CD14-positive monocyte (primary cell): ENCODE data around the gene COX10. TPM values are rescaled to one million over a fixed set of nuclear protein-coding genes. Genes with fewer than 3 reads are reported as not detected.
"Not testable (repeated sequence)": the region's sequence is repeated elsewhere in the genome, so short reads cannot be mapped to it uniquely, and the experiment has no call there.

Experiments used
- DNase-seq, 3 donors: peaks; one replicate each; pipeline ENCODE4 v3.0.0-alpha.2; 2011 to 2022
- H2AFZ ChIP-seq: 2 replicates; pipeline ENCODE4 v1.6.0; 2012; ENCODE audit warnings: mild to moderate bottlenecking, low read depth, low read length, inconsistent platforms; ENCODE audit not compliant: insufficient read depth, poor library complexity, severe bottlenecking
- H3K27ac ChIP-seq, 2 donors: 1 replicate in 1 of 2; 2 replicates in 1 of 2; pipeline ENCODE4 v1.5.1; 2012 to 2013; ENCODE audit warnings: low read length in 2 of 2, control low read depth in 1 of 2, inconsistent platforms in 1 of 2, low read depth in 1 of 2, mild to moderate bottlenecking in 1 of 2
- H3K27me3 ChIP-seq, 2 donors: one replicate each; pipeline versions ENCODE4 v1.6.0 to v1.6.1; 2011 to 2013; ENCODE audit warnings: low read length in 2 of 2; ENCODE audit not compliant: control insufficient read depth in 2 of 2, insufficient read depth in 2 of 2
- H3K36me3 ChIP-seq, 2 donors: replicated peaks in 1 of 2; 1 replicate in 1 of 2; 2 replicates in 1 of 2; pipeline versions ENCODE4 v1.5.1 to v1.6.1; 2012 to 2013; ENCODE audit warnings: low read length in 2 of 2, control low read depth in 1 of 2, inconsistent platforms in 1 of 2, mild to moderate bottlenecking in 1 of 2; ENCODE audit not compliant: insufficient read depth in 2 of 2, control insufficient read depth in 1 of 2
- H3K4me1 ChIP-seq, 2 donors: 1 replicate in 1 of 2; 2 replicates in 1 of 2; pipeline versions ENCODE4 v1.5.1 to v1.6.1; 2012 to 2013; ENCODE audit warnings: low read length in 2 of 2, control low read depth in 1 of 2, inconsistent platforms in 1 of 2, mild to moderate bottlenecking in 1 of 2, moderate library complexity in 1 of 2; ENCODE audit not compliant: insufficient read depth in 2 of 2, control insufficient read depth in 1 of 2
- H3K4me2 ChIP-seq: replicated peaks from 2 replicates; pipeline ENCODE3; 2012; ENCODE audit warnings: low read length, moderate library complexity, mild to moderate bottlenecking; ENCODE audit not compliant: poor library complexity, severe bottlenecking; ENCODE audit errors: extremely low read depth
- H3K4me3 ChIP-seq, 3 experiments: fragments of 200-600 bp in 1 of 3; sonication (generic) in 1 of 3; replicated peaks in 1 of 3; 1 replicate in 2 of 3; 2 replicates in 1 of 3; pipeline ENCODE4 v1.5.1; 2011 to 2013; ENCODE audit warnings: low read length in 3 of 3, mild to moderate bottlenecking in 3 of 3, control low read depth in 2 of 3, low read depth in 2 of 3, inconsistent platforms in 1 of 3, moderate library complexity in 1 of 3
- H3K79me2 ChIP-seq: 2 replicates; pipeline ENCODE4 v1.6.0; 2012; ENCODE audit warnings: mild to moderate bottlenecking, control low read depth, inconsistent platforms, low read length, moderate library complexity; ENCODE audit not compliant: insufficient read depth
- H3K9ac ChIP-seq: 2 replicates; pipeline ENCODE4 v1.6.0; 2017; ENCODE audit warnings: low read length, mild to moderate bottlenecking; ENCODE audit not compliant: insufficient read depth, poor library complexity, severe bottlenecking
- H3K9me3 ChIP-seq, 2 donors: replicated peaks in 1 of 2; 1 replicate in 1 of 2; 2 replicates in 1 of 2; pipeline versions ENCODE4 v1.5.1 to v1.6.1; 2012 to 2013; ENCODE audit warnings: low read length in 2 of 2, control low read depth in 1 of 2; ENCODE audit not compliant: control insufficient read depth in 1 of 2, insufficient read depth in 1 of 2
- H4K20me1 ChIP-seq: 2 replicates; pipeline ENCODE4 v1.6.0; 2012; ENCODE audit warnings: mild to moderate bottlenecking, low read length, control low read depth, moderate library complexity; ENCODE audit not compliant: insufficient read depth
- H3K27ac Mint-ChIP-seq, 7 donors: one replicate each; pipeline ENCODE4 v1.8.0; 2020; ENCODE audit warnings: mild to moderate bottlenecking in 7 of 7, mixed read lengths in 7 of 7, moderate library complexity in 6 of 7, inconsistent platforms in 2 of 7
- H3K27me3 Mint-ChIP-seq, 3 donors: one replicate each; pipeline ENCODE4 v1.8.0; 2021 to 2022; ENCODE audit warnings: low read depth in 3 of 3, mild to moderate bottlenecking in 3 of 3, mixed read lengths in 3 of 3, moderate library complexity in 3 of 3, inconsistent platforms in 1 of 3
- H3K36me3 Mint-ChIP-seq, 2 donors: one replicate each; pipeline ENCODE4 v1.8.0; 2020; ENCODE audit warnings: mixed read lengths in 2 of 2, inconsistent platforms in 1 of 2, mild to moderate bottlenecking in 1 of 2
- H3K4me1 Mint-ChIP-seq: one replicate; pipeline ENCODE4 v1.8.0; 2020; ENCODE audit warnings: mild to moderate bottlenecking, mixed read lengths
- H3K4me3 Mint-ChIP-seq, 2 donors: one replicate each; pipeline ENCODE4 v1.8.0; 2020; ENCODE audit warnings: mild to moderate bottlenecking in 2 of 2, mixed read lengths in 2 of 2, moderate library complexity in 1 of 2
- H3K9me3 Mint-ChIP-seq, 7 donors: one replicate each; pipeline ENCODE4 v1.8.0; 2020 to 2022; ENCODE audit warnings: mixed read lengths in 7 of 7, mild to moderate bottlenecking in 6 of 7, moderate library complexity in 6 of 7, inconsistent platforms in 2 of 7
- WGBS: methylation state at CpG from one replicate; pipeline ENCODE4 v1.1.5; 2013; ENCODE audit warnings: missing lambda C conversion rate; ENCODE audit not compliant: insufficient coverage; 5-methylcytosine and 5-hydroxymethylcytosine counted together
- intact Hi-C, 2 donors: fragments of 100-400 bp; cut with micrococcal nuclease; formaldehyde crosslinking; loops; one replicate each; pipeline versions ENCODE4 v1.15.0 to v1.15.1; 2023
- polyA minus RNA-seq: library from RNA; depleted of rRNA, polyadenylated mRNA; stranded (reverse); fragments of >200 nt; gene quantifications from 2 replicates; pipeline ENCODE4 v1.2.3, GENCODE V29; 2012
- polyA plus RNA-seq, 3 donors: library from polyadenylated mRNA; depleted of rRNA in 1 of 3; unstranded in 2 of 3; stranded (reverse) in 1 of 3; fragments of 300-500 nt in 2 of 3; fragments of >200 nt in 1 of 3; fragmentation: Illumina TruSeq in 2 of 3; gene quantifications; 1 replicate in 2 of 3; 2 replicates in 1 of 3; pipeline ENCODE4 v1.2.3, GENCODE V29; 2012 to 2021
- total RNA-seq, 12 experiments: library from RNA in 1 of 12; stranded (reverse) in 1 of 12; fragments of 120-200 nt in 1 of 12; gene quantifications; one replicate each; pipeline ENCODE4 v1.2.4 and lab custom pipeline; 2013 to 2026; ENCODE audit warnings: mixed read lengths in 6 of 12, inconsistent platforms in 1 of 12
- TF ChIP-seq, protein P1 (sequence below): fragments of 200-600 bp; IDR thresholded peaks from one replicate; pipeline ENCODE4 v1.8.0; 2022; ENCODE audit warnings: antibody characterized with exemption, mild to moderate bottlenecking

Gene COX10
- total RNA-seq (2013): 12.7 TPM
- 10 to 100 TPM in 2 of 3 donors, 1 to 10 TPM in 1; 8.2 to 15.2 (median 11.3) TPM for polyA plus RNA-seq
- polyA minus RNA-seq: 5.1 and 9.5 TPM in 2 replicates
- 3.1 to 10.3 (median 8.1) reads per million in 11 experiments for total RNA-seq (lab: John Stamatoyannopoulos, UW)

DNA sequence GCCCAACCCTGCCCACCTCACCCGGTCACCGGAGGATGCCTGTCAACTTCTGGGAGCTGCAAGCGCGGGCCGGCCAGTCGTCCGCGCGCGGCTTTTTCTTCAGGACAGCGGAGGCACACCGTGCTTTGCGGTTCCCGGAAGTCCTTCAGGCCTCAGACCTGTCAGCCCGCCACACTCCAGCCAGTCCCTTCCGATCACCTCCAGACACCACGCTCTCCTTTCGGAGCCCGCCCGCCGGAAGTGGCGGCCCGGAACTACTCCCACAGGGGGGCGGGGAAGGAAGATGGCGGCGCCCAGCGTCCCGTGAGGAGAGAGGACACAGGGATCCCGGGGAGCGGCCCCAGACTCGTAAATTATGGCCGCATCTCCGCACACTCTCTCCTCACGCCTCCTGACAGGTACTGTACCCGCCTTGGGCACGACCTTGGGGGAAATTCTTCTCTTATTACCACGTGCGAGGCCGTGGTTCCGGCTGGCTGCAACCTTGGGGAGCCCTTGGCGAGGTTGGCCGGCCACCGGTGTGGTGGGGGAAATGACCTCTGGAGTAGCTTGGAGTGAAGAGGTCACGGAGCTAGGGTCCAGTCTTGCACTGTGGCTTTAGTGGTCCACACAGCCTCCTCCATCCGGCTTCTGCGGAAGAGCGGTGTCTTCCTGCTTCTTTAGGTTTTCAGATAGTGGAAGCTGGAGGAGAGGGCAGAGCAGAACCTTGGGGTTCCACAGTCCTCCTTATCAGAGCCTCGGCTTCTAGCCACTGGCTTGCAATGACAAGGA is at the start of gene COX10:
Gene COX10 (plus strand): TSS at position 254 of the 771 bp plus-strand sequence. CDS start 102 bp downstream, at position 356.
- TF ChIP-seq, protein P1, sequence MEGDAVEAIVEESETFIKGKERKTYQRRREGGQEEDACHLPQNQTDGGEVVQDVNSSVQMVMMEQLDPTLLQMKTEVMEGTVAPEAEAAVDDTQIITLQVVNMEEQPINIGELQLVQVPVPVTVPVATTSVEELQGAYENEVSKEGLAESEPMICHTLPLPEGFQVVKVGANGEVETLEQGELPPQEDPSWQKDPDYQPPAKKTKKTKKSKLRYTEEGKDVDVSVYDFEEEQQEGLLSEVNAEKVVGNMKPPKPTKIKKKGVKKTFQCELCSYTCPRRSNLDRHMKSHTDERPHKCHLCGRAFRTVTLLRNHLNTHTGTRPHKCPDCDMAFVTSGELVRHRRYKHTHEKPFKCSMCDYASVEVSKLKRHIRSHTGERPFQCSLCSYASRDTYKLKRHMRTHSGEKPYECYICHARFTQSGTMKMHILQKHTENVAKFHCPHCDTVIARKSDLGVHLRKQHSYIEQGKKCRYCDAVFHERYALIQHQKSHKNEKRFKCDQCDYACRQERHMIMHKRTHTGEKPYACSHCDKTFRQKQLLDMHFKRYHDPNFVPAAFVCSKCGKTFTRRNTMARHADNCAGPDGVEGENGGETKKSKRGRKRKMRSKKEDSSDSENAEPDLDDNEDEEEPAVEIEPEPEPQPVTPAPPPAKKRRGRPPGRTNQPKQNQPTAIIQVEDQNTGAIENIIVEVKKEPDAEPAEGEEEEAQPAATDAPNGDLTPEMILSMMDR: no peak
- no peaks in the 10 kb centered on the region for H3K27me3 Mint-ChIP-seq
- peak; percentile 67 to 74 (median 71) for DNase-seq
- Histone ChIP-seq H3K4me3 (peak within 1 kb of the TSS; percentile 76 to 96 (median 83)), H3K4me1 (peaks cover 18 to 28% of the 10 kb centered on the region in 2 donors), H3K79me2 (peaks cover 34% of the 10 kb centered on the region), H3K9ac (peak within 1 kb of the TSS; percentile 84), H4K20me1 (peaks cover 6% of the 10 kb centered on the region), H3K4me2 (peak within 1 kb of the TSS; percentile 76), H3K27ac (peak within 1 kb of the TSS; percentile 60 to 94), H3K36me3 (peaks cover 0 to 5% of the 10 kb centered on the region in 2 donors), H3K27me3 (no peaks in the 10 kb centered on the region), H2AFZ (peak within 1 kb of the TSS; percentile 99), H3K9me3 (peaks cover 0 to 4% of the 10 kb centered on the region in 2 donors)
- peak within 1 kb of the TSS; percentile 90 to 98 (median 96) for H3K27ac Mint-ChIP-seq
- H3K4me1 Mint-ChIP-seq: peaks cover 29% of the 10 kb centered on the region
- WGBS: under 1% methylated on average over 32 of the region's 48 CpGs
- peaks cover 0 to 6% (median 2%) of the 10 kb centered on the region in 7 donors for H3K9me3 Mint-ChIP-seq
- intact Hi-C loops: loop anchor here (5.0 to 10.0 kb wide), 2 partner anchors 233 to 235 kb away; partner anchors contain the start of gene HS3ST3B1 (in 2 of the 2)
- peaks cover 1 to 10% of the 10 kb centered on the region in 2 donors for H3K36me3 Mint-ChIP-seq
- peak within 1 kb of the TSS; percentile 96 to 97 for H3K4me3 Mint-ChIP-seq

GRCh38 chr17:14021651-14022294 is 47.5 kb upstream of the COX10 start:
- H3K4me1 Mint-ChIP-seq, DNase-seq, H3K79me2 ChIP-seq, H3K27ac ChIP-seq, H3K9ac ChIP-seq, H3K9me3 ChIP-seq, H3K36me3 Mint-ChIP-seq, H3K27me3 ChIP-seq, H3K4me3 Mint-ChIP-seq, H3K27ac Mint-ChIP-seq, H4K20me1 ChIP-seq, H3K4me3 ChIP-seq, H3K4me2 ChIP-seq, H3K27me3 Mint-ChIP-seq, H2AFZ ChIP-seq, H3K9me3 Mint-ChIP-seq, intact Hi-C loops, H3K4me1 ChIP-seq, H3K36me3 ChIP-seq: not testable (repeated sequence)
- WGBS: no CpG with 5 or more reads among the region's 9 CpGs

DNA sequence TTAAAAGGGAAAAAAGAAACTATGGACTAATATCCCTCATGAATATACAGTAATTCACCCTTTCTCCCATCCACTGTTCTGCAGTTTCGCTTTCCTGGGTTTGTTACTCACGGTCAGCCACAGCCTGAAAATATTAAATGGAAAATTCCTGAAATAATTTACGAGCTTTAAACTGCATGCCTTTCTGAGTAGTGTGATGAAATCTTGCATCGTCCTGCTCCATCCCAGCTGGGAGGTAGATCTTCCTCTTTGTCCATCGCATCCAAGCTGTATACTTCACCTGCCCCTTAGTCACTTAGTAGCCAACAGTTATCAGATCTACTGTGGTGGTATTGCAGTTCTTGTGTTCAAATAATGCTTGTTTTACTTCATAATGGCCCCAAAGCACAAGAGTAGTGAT is 39.5 kb upstream of the COX10 start:
- not testable (repeated sequence) for H3K79me2 ChIP-seq

More for the DNA sequence above, 39.5 kb upstream of the COX10 start:
- H2AFZ ChIP-seq, H3K4me3 Mint-ChIP-seq, DNase-seq, H3K4me1 Mint-ChIP-seq, H3K9me3 Mint-ChIP-seq, H3K27me3 ChIP-seq, H4K20me1 ChIP-seq, H3K27me3 Mint-ChIP-seq, H3K9ac ChIP-seq, H3K27ac ChIP-seq, H3K4me1 ChIP-seq, intact Hi-C loops, H3K4me3 ChIP-seq, H3K27ac Mint-ChIP-seq, H3K9me3 ChIP-seq, H3K4me2 ChIP-seq: not testable (repeated sequence)
- no CpG with 5 or more reads among the region's 5 CpGs for WGBS
- H3K36me3 ChIP-seq: peaks cover 3 to 17% of the 10 kb centered on the region in 2 donors
- H3K36me3 Mint-ChIP-seq: peaks cover 20 to 31% of the 10 kb centered on the region in 2 donors
